ENCODE results near the gene ATP6V0B. TPM values are rescaled to one million over a fixed set of nuclear protein-coding genes. Genes with fewer than 3 reads are reported as not detected.

The ATP6V0B gene
- total RNA-seq, 1 donor from 2014 or later: 265 TPM

GRCh38 chr1:43945674-43946235, 29.0 kb upstream of the ATP6V0B start:
- no peak for DNase-seq (ENCODE audit: low spot score in 2 of 2)
- no peak for FAIRE-seq

GRCh38 chr1:43946236-43947060, 28.3 kb upstream of the ATP6V0B start, which contains the start of gene IPO13:
Gene IPO13 (plus strand): TSS chr1:43946950. CDS start chr1:43947601, 651 bp downstream.
- DNase-seq (ENCODE audit: low spot score in 2 of 2): peak; percentile 97 to 99
- no peak for FAIRE-seq

- FAIRE-seq: no peak
- no peak for DNase-seq (ENCODE audit: low spot score in 2 of 2)
Measured at GRCh38 chr1:43947061-43947873, 27.5 kb upstream of the ATP6V0B start.

- DNase-seq (ENCODE audit: low spot score in 2 of 2): no peak
Measured at GRCh38 chr1:43947874-43948437, 26.8 kb upstream of the ATP6V0B start.

GRCh38 chr1:43949678-43950077, 25.1 kb upstream of the ATP6V0B start:
- DNase-seq (ENCODE audit: low spot score in 2 of 2) (no peak), FAIRE-seq (no peak)

More at GRCh38 chr1:43947874-43948437, 26.8 kb upstream of the ATP6V0B start:
- FAIRE-seq: no peak

GRCh38 chr1:43951021-43951985, 23.5 kb upstream of the ATP6V0B start:
- no peak for DNase-seq (ENCODE audit: low spot score in 2 of 2)
- FAIRE-seq: no peak

- FAIRE-seq (no peak), DNase-seq (ENCODE audit: low spot score in 2 of 2) (no peak)
Measured at GRCh38 chr1:43952731-43953346, 21.9 kb upstream of the ATP6V0B start.

- FAIRE-seq: no peak
- no peak for DNase-seq (ENCODE audit: low spot score in 2 of 2)
Measured at GRCh38 chr1:43953361-43953760, 21.4 kb upstream of the ATP6V0B start.

- FAIRE-seq: no peak
- peak in 1 of 2 donors; percentile 49 for DNase-seq (ENCODE audit: low spot score in 2 of 2)
Measured at GRCh38 chr1:43954036-43954435, 20.7 kb upstream of the ATP6V0B start.

GRCh38 chr1:43956234-43956633, 18.5 kb upstream of the ATP6V0B start:
- no peak for DNase-seq (ENCODE audit: low spot score in 2 of 2)
- no peak for FAIRE-seq

GRCh38 chr1:43957407-43958040, 17.2 kb upstream of the ATP6V0B start:
- FAIRE-seq (no peak), DNase-seq (ENCODE audit: low spot score in 2 of 2) (no peak)

GRCh38 chr1:43958351-43959255, 16.2 kb upstream of the ATP6V0B start:
- FAIRE-seq: no peak
- DNase-seq (ENCODE audit: low spot score in 2 of 2): no peak

GRCh38 chr1:43960798-43961197, 14.0 kb upstream of the ATP6V0B start:
- no peak for DNase-seq (ENCODE audit: low spot score in 2 of 2)
- FAIRE-seq: no peak

- FAIRE-seq (no peak), DNase-seq (ENCODE audit: low spot score in 2 of 2) (no peak)
Measured at GRCh38 chr1:43961692-43962091, 13.1 kb upstream of the ATP6V0B start.

- DNase-seq (ENCODE audit: low spot score in 2 of 2) (no peak), FAIRE-seq (no peak)
Measured at GRCh38 chr1:43962324-43962723, 12.4 kb upstream of the ATP6V0B start.

- FAIRE-seq (no peak), DNase-seq (ENCODE audit: low spot score in 2 of 2) (no peak)
Measured at GRCh38 chr1:43963006-43963405, 11.8 kb upstream of the ATP6V0B start.

- DNase-seq (ENCODE audit: low spot score in 2 of 2) (no peak), FAIRE-seq (no peak)
Measured at GRCh38 chr1:43963890-43964289, 10.9 kb upstream of the ATP6V0B start.

GRCh38 chr1:43965316-43965715, 9.4 kb upstream of the ATP6V0B start:
- FAIRE-seq (no peak), DNase-seq (ENCODE audit: low spot score in 2 of 2) (no peak)
